Measurements from ENCODE around the gene ETV6. TPM values are rescaled to one million over a fixed set of nuclear protein-coding genes. Genes with fewer than 3 reads are reported as not detected.
A peak's percentile ranks its signal among the peaks of the same experiment; 100 is the strongest.

ETV6 gene
- total and polyA plus RNA-seq, 2 of the 8 experiments (the other 6 are each of a cell fraction or from before 2014, with no cell fraction given): 5.5 to 23.9 TPM

DNA sequence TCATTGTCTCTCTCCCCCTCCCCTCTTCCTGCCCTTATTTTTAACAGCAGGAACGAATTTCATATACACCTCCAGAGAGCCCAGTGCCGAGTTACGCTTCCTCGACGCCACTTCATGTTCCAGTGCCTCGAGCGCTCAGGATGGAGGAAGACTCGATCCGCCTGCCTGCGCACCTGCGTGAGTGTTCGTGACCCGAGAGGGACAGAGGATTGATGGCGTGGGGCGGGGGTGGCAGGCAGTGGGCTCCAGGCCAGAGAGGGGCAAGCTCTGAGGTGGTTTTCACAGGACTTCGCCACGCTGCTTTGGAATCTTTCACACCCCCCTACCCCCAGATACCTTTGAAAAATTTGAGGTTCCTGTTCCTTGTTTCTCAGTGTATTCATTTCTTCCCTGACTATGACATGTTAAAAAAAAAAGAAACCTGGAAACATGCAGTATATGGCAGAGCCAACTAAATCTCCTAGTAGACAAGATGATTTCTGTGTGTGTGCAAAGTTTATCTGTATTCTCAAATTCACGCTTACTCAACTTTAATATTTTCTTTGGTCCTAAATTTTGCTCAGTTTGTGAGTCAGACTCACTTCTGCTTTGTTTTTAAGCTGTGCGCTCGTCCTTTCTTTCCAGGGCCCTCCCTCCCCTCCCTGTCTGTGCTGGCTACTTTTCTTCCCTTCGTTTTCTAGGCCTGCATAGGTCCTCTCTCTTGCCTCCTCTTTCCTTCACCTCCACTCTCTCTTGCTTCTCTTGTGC is 103.1 kb downstream of the ETV6 start:
- Histone ChIP-seq H3K23ac (ENCODE audit: insufficient read length) (no peak overlapping the region), H3K4me1 (replicated peaks in 1 of 4; ENCODE audit: control insufficient read depth in 3 of 4, insufficient read depth in 4 of 4, low read length in 3 of 4) (peaks cover 7 to 22% (median 13%) of the 10 kb centered on the region in 4 experiments), H3K27me3 (replicated peaks in 1 of 4; ENCODE audit: control insufficient read depth in 3 of 4, extremely low read depth in 1 of 4, insufficient read depth in 3 of 4, low read length in 3 of 4) (no peaks in the 10 kb centered on the region), H4K91ac (replicated peaks; ENCODE audit: insufficient read length, low read length) (peak overlapping the region; percentile 31), H2BK120ac (replicated peaks; ENCODE audit: low read depth, low read length) (no peak overlapping the region), H3K4ac (replicated peaks; ENCODE audit: insufficient read length, low read depth, low read length) (no peak overlapping the region), H3K27ac (ENCODE audit: low read depth, low read length) (peak overlapping the region; percentile 58; the same call in 1 of the 2 replicates), H3K36me3 (ENCODE audit: control insufficient read depth in 2 of 4, insufficient read depth in 4 of 4, low read length in 3 of 4) (0 out of 8 replicates have a peak, but pooled peaks cover 0 to 3% (median 0%) of the 10 kb centered on the region in 4 experiments), H4K8ac (ENCODE audit: extremely low read depth, insufficient read depth, low read length) (0 out of 2 replicates have a peak overlapping the region, but pooled peaks have one; percentile 9), H3K23me2 (ENCODE audit: low read depth, low read length) (no peaks in the 10 kb centered on the region; the same call in 1 of the 2 replicates), H3K56ac (replicated peaks; ENCODE audit: insufficient read length, low read depth, low read length) (no peak overlapping the region), H2AK5ac (ENCODE audit: low read depth, low read length) (peak overlapping the region; percentile 82; the same call in 1 of the 2 replicates), H2BK15ac (ENCODE audit: low read length) (no peak overlapping the region; the same call in 1 of the 2 replicates), H4K20me1 (replicated peaks in 1 of 2; ENCODE audit: control insufficient read depth in 1 of 2, insufficient read depth in 2 of 2, low read length in 2 of 2) (no peaks in the 10 kb centered on the region), H2BK5ac (ENCODE audit: low read depth, low read length) (peak overlapping the region; percentile 54; the same call in 1 of the 2 replicates), H3K9me3 (ENCODE audit: insufficient read depth in 2 of 2, low read depth in 1 of 2, low read length in 1 of 2) (no peaks in the 10 kb centered on the region), H2BK12ac (ENCODE audit: low read depth, low read length) (peak overlapping the region; percentile 77; the same call in 1 of the 2 replicates), H3K4me2 (ENCODE audit: insufficient read depth in 1 of 2, low read depth in 2 of 2, low read length in 2 of 2) (peak overlapping the region; percentile 29), H3K4me3 (ENCODE audit: extremely low read depth in 1 of 4, insufficient read depth in 2 of 4, low read depth in 3 of 4, low read length in 4 of 4) (0 out of 8 replicates have a peak overlapping the region, but pooled peaks of 1 of the 4 experiments have one; percentile 16), H3K18ac (ENCODE audit: extremely low read depth, low read length) (no peak overlapping the region), H4K5ac (ENCODE audit: insufficient read length, low read depth, low read length) (no peak overlapping the region), H3K9ac (replicated peaks in 1 of 4; ENCODE audit: extremely low read depth in 1 of 4, low read depth in 3 of 4, low read length in 3 of 4) (no peak overlapping the region; a peak in 1 of 7 replicates), H2BK20ac (ENCODE audit: low read length) (0 out of 2 replicates have a peak overlapping the region, but pooled peaks have one; percentile 32), H3K14ac (ENCODE audit: insufficient read length) (no peak overlapping the region), H3K79me1 (ENCODE audit: low read depth, low read length) (peaks cover 3% of the 10 kb centered on the region; the same call in 1 of the 2 replicates), H3K79me2 (ENCODE audit: control insufficient read depth in 1 of 2, insufficient read depth in 2 of 2, low read length in 2 of 2) (peaks cover 0 to 6% of the 10 kb centered on the region in 2 experiments; a peak in 1 of 4 replicates), H2AFZ (ENCODE audit: low read length) (no peak overlapping the region)
- TF ChIP-seq RBBP5 (IDR thresholded peaks at IDR 0.05; ENCODE audit: borderline replicate concordance, low read depth, low read length) (0 out of 2 replicates have a peak, but pooled peaks have one; percentile 45), SAP30 (IDR thresholded peaks at IDR 0.05; ENCODE audit: insufficient read depth, insufficient replicate concordance, low read length) (no peak)
- DNase-seq (ENCODE audit: low read depth in 1 of 2, low spot score in 2 of 2) (no peak), FAIRE-seq (no peak)
- CTCF ChIA-PET (ENCODE audit: partially characterized antibody): interaction anchor here (0.6 to 1.5 kb wide), 9 partner anchors 8 to 284 kb away, joined by 3 to 6 read pairs (median 4); no protein-coding TSS in a partner anchor
- POLR2A ChIA-PET (ENCODE audit: partially characterized antibody): interaction anchor here (1.1 kb wide), 1 partner anchor 9 kb away, joined by 3 read pairs; no protein-coding TSS in a partner anchor
- 72% methylated on average over 21 of the region's 21 CpGs; no CpG with 5 or more reads in 1 of the 2 experiments for WGBS, 2 experiments (ENCODE audit: extremely low coverage in 1 of 2, insufficient coverage in 1 of 2, insufficient read length in 1 of 2, insufficient replicate concordance in 2 of 2, low coverage in 1 of 2, low lambda C conversion rate in 2 of 2, missing lambda C conversion rate in 1 of 2)

Data from H1 (cell line).